Naive thymus-derived CD4-positive, alpha-beta T cell (primary cell): ENCODE measurements around the gene MPG. TPM values are rescaled to one million over a fixed set of nuclear protein-coding genes. Genes with fewer than 3 reads are reported as not detected.

Experiments
- ATAC-seq: fragments of 150-1000 bp; cut with Tn5 transposase; 2 replicates; pipeline ENCODE4 v1.10.0; 2021; ENCODE audit warnings: mild to moderate bottlenecking, moderate library complexity
- CTCF ChIA-PET: fragments of 350-600 bp; sonication (Branson Sonifier 250); formaldehyde crosslinking; loops from one replicate; lab custom pipeline; 2021; ENCODE audit warnings: antibody characterized with exemption; lab: Charles Lee
- POLR2A ChIA-PET: fragments of 350-600 bp; sonication (Branson Sonifier 250); formaldehyde crosslinking; loops from one replicate; lab custom pipeline; 2021; ENCODE audit warnings: antibody characterized with exemption, inconsistent platforms; lab: Charles Lee
- DNase-seq, 9 donors: peaks; one replicate each; pipeline versions ENCODE4 v3.0.0 to v3.0.0-alpha.2; 2020 to 2022; ENCODE audit warnings: mixed read lengths in 1 of 9
- H3K27ac ChIP-seq: one replicate; pipeline ENCODE4 v1.7.0; 2013; ENCODE audit warnings: mild to moderate bottlenecking, low read depth, low read length, moderate library complexity
- H3K27me3 ChIP-seq, 2 donors: one replicate each; pipeline ENCODE4 v1.7.0; 2013; ENCODE audit warnings: low read length in 2 of 2, mild to moderate bottlenecking in 2 of 2, moderate library complexity in 2 of 2; ENCODE audit not compliant: control insufficient read depth in 2 of 2, insufficient read depth in 2 of 2
- H3K36me3 ChIP-seq, 3 experiments: 1 replicate in 2 of 3; 2 replicates in 1 of 3; pipeline ENCODE4 v1.7.0; 2013; ENCODE audit warnings: low read length in 3 of 3, mild to moderate bottlenecking in 3 of 3, moderate library complexity in 1 of 3; ENCODE audit not compliant: insufficient read depth in 3 of 3, control insufficient read depth in 2 of 3
- H3K4me1 ChIP-seq, 2 donors: one replicate each; pipeline ENCODE4 v1.7.0; 2013; ENCODE audit warnings: low read length in 2 of 2, mild to moderate bottlenecking in 2 of 2, moderate library complexity in 1 of 2; ENCODE audit not compliant: control insufficient read depth in 2 of 2, insufficient read depth in 2 of 2
- H3K4me3 ChIP-seq: 2 replicates; pipeline ENCODE4 v1.7.0; 2013; ENCODE audit warnings: mild to moderate bottlenecking, low read length
- H3K9me3 ChIP-seq, 3 experiments: 1 replicate in 2 of 3; 2 replicates in 1 of 3; pipeline ENCODE4 v1.7.0; 2013; ENCODE audit warnings: low read length in 3 of 3; ENCODE audit not compliant: control insufficient read depth in 2 of 3
- H3K27ac Mint-ChIP-seq, 9 donors: one replicate each; pipeline ENCODE4 v1.8.0; 2020 to 2022; ENCODE audit warnings: mixed read lengths in 9 of 9, mild to moderate bottlenecking in 8 of 9, moderate library complexity in 5 of 9, inconsistent platforms in 2 of 9
- H3K27me3 Mint-ChIP-seq, 5 donors: one replicate each; pipeline ENCODE4 v1.8.0; 2021 to 2022; ENCODE audit warnings: mixed read lengths in 5 of 5, mild to moderate bottlenecking in 1 of 5
- H3K36me3 Mint-ChIP-seq, 5 donors: one replicate each; pipeline ENCODE4 v1.8.0; 2020 to 2022; ENCODE audit warnings: mixed read lengths in 5 of 5, mild to moderate bottlenecking in 3 of 5, inconsistent platforms in 1 of 5
- H3K4me1 Mint-ChIP-seq, 7 donors: one replicate each; pipeline ENCODE4 v1.8.0; 2020 to 2022; ENCODE audit warnings: mixed read lengths in 7 of 7, mild to moderate bottlenecking in 3 of 7, inconsistent platforms in 1 of 7
- H3K4me3 Mint-ChIP-seq, 10 donors: one replicate each; pipeline ENCODE4 v1.8.0; 2020 to 2022; ENCODE audit warnings: mild to moderate bottlenecking in 10 of 10, mixed read lengths in 10 of 10, moderate library complexity in 6 of 10, inconsistent platforms in 2 of 10
- H3K9me3 Mint-ChIP-seq, 11 donors: one replicate each; pipeline ENCODE4 v1.8.0; 2020 to 2022; ENCODE audit warnings: mixed read lengths in 11 of 11, mild to moderate bottlenecking in 4 of 11, inconsistent platforms in 1 of 11, moderate library complexity in 1 of 11
- intact Hi-C, 2 donors: fragments of 100-400 bp; cut with micrococcal nuclease; formaldehyde crosslinking; loops; one replicate each; pipeline ENCODE4 v1.15.1; 2023
- polyA plus RNA-seq, 2 donors: library from polyadenylated mRNA; unstranded; fragments of 300-500 nt; fragmentation: Illumina TruSeq; gene quantifications; one replicate each; pipeline ENCODE4 v1.2.3, GENCODE V29; 2021
- total RNA-seq, 6 experiments: library from RNA in 5 of 6; stranded (reverse) in 5 of 6; gene quantifications; 1 replicate in 5 of 6; 2 replicates in 1 of 6; pipeline ENCODE4 v1.2.3 and lab custom pipeline; 2021 to 2026

Gene MPG
- total and polyA plus RNA-seq, 7 experiments from 2014 or later: 17.5 to 59.5 (median 25.7) TPM

DNA sequence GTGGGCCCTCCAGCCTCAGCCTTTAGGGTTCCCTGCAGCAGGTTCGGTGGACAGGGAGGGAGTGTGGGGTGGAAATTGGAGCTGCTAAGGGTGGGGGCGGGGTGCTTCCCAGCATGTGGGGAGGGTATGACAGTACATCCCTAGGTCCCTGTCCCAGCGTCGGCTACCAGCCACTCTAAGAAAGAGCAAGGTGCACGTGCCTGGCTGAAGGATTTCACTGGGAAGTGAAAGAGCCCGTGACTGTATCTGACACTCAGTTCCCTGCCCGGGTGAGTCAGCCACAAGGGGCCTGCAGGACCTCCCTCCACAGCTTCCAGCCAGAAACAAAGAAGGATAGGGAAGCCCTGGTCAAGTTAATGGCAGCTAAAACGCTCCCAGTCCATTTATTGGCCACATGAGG is 20.3 kb upstream of the MPG start:
- Histone ChIP-seq H3K4me3 (no peak overlapping the region), H3K27me3 (no peaks in the 10 kb centered on the region), H3K4me1 (peaks cover 0 to 4% of the 10 kb centered on the region in 2 donors), H3K9me3 (no peaks in the 10 kb centered on the region), H3K36me3 (peaks cover 0 to 16% (median 0%) of the 10 kb centered on the region in 3 experiments), H3K27ac (no peak overlapping the region)
- peaks cover 5 to 22% (median 14%) of the 10 kb centered on the region in 7 donors for H3K4me1 Mint-ChIP-seq
- H3K9me3 Mint-ChIP-seq: no peaks in the 10 kb centered on the region
- intact Hi-C loops: no loop called here
- peaks cover 0 to 4% (median 0%) of the 10 kb centered on the region in 5 donors for H3K36me3 Mint-ChIP-seq
- no peak overlapping the region for H3K4me3 Mint-ChIP-seq
- ChIA-PET CTCF (no interaction called here), POLR2A (no interaction called here)
- H3K27ac Mint-ChIP-seq: no peak overlapping the region
- ATAC-seq: no peak
- H3K27me3 Mint-ChIP-seq: no peaks in the 10 kb centered on the region
- no peak for DNase-seq

GRCh38 chr16:58491-59439 is 19.3 kb upstream of the MPG start:
- Mint-ChIP-seq H3K27ac (no peak overlapping the region), H3K36me3 (peaks cover 0 to 4% (median 0%) of the 10 kb centered on the region in 5 donors), H3K4me3 (no peak overlapping the region), H3K27me3 (no peaks in the 10 kb centered on the region), H3K4me1 (peaks cover 0 to 12% (median 6%) of the 10 kb centered on the region in 7 donors), H3K9me3 (no peaks in the 10 kb centered on the region)
- peaks cover 0 to 16% (median 0%) of the 10 kb centered on the region in 3 experiments for H3K36me3 ChIP-seq
- peaks cover 0 to 4% of the 10 kb centered on the region in 2 donors for H3K4me1 ChIP-seq
- no peaks in the 10 kb centered on the region for H3K9me3 ChIP-seq
- ChIA-PET POLR2A (no interaction called here), CTCF (no interaction called here)
- no peak overlapping the region for H3K4me3 ChIP-seq
- no peak overlapping the region for H3K27ac ChIP-seq
- intact Hi-C loops: no loop called here
- DNase-seq: no peak
- no peak for ATAC-seq
- H3K27me3 ChIP-seq: no peaks in the 10 kb centered on the region

GRCh38 chr16:59440-60059 is 18.5 kb upstream of the MPG start:
- no peak for ATAC-seq
- Mint-ChIP-seq H3K4me3 (no peak overlapping the region), H3K4me1 (peaks cover 0 to 6% (median 0%) of the 10 kb centered on the region in 7 donors), H3K27me3 (no peaks in the 10 kb centered on the region), H3K36me3 (peaks cover 0 to 4% (median 0%) of the 10 kb centered on the region in 5 donors), H3K9me3 (no peaks in the 10 kb centered on the region), H3K27ac (no peak overlapping the region)
- no peak overlapping the region for H3K4me3 ChIP-seq
- no peak for DNase-seq
- intact Hi-C loops: no loop called here
- no peaks in the 10 kb centered on the region for H3K27me3 ChIP-seq
- ChIA-PET CTCF (interaction anchor here (1.2 kb wide), 1 partner anchor 26 kb away, joined by 3 read pairs; no protein-coding TSS in a partner anchor), POLR2A (interaction anchor here (1.3 kb wide), 1 partner anchor 8 kb away, joined by 3 read pairs; no protein-coding TSS in a partner anchor)
- H3K9me3 ChIP-seq: no peaks in the 10 kb centered on the region
- H3K4me1 ChIP-seq: no peaks in the 10 kb centered on the region
- peaks cover 0 to 16% (median 0%) of the 10 kb centered on the region in 3 experiments for H3K36me3 ChIP-seq
- H3K27ac ChIP-seq: no peak overlapping the region

GRCh38 chr16:60166-60565 is 17.9 kb upstream of the MPG start:
- ATAC-seq: no peak
- Histone ChIP-seq H3K4me3 (no peak overlapping the region), H3K27ac (no peak overlapping the region), H3K36me3 (peaks cover 0 to 16% (median 0%) of the 10 kb centered on the region in 3 experiments), H3K4me1 (no peaks in the 10 kb centered on the region), H3K27me3 (no peaks in the 10 kb centered on the region), H3K9me3 (no peaks in the 10 kb centered on the region)
- H3K27ac Mint-ChIP-seq: no peak overlapping the region
- peaks cover 0 to 4% (median 0%) of the 10 kb centered on the region in 5 donors for H3K36me3 Mint-ChIP-seq
- ChIA-PET CTCF (interaction anchor here (1.0 to 1.2 kb wide), 2 partner anchors 25 to 37 kb away, joined by 3 to 4 read pairs; no protein-coding TSS in a partner anchor), POLR2A (interaction anchor here (1.3 kb wide), 1 partner anchor 9 kb away, joined by 3 read pairs; no protein-coding TSS in a partner anchor)
- intact Hi-C loops: no loop called here
- H3K9me3 Mint-ChIP-seq: no peaks in the 10 kb centered on the region
- no peak overlapping the region for H3K4me3 Mint-ChIP-seq
- H3K4me1 Mint-ChIP-seq: peaks cover 0 to 6% (median 0%) of the 10 kb centered on the region in 7 donors
- no peaks in the 10 kb centered on the region for H3K27me3 Mint-ChIP-seq
- DNase-seq: no peak

- H3K27ac Mint-ChIP-seq: no peak overlapping the region
- H3K36me3 Mint-ChIP-seq: peaks cover 0 to 2% (median 0%) of the 10 kb centered on the region in 5 donors
- peaks cover 0 to 8% (median 3%) of the 10 kb centered on the region in 7 donors for H3K4me1 Mint-ChIP-seq
- no peaks in the 10 kb centered on the region for H3K9me3 ChIP-seq
- CTCF ChIA-PET: interaction anchor here (1.0 to 1.2 kb wide), 2 partner anchors 24 to 36 kb away, joined by 3 to 4 read pairs; no protein-coding TSS in a partner anchor
- intact Hi-C loops: no loop called here
- ATAC-seq (no peak), DNase-seq (no peak)
- no peaks in the 10 kb centered on the region for H3K27me3 ChIP-seq
- H3K4me1 ChIP-seq: no peaks in the 10 kb centered on the region
- H3K36me3 ChIP-seq: peaks cover 0 to 13% (median 0%) of the 10 kb centered on the region in 3 experiments
- H3K27me3 Mint-ChIP-seq: no peaks in the 10 kb centered on the region
- H3K9me3 Mint-ChIP-seq: no peaks in the 10 kb centered on the region
- H3K4me3 ChIP-seq: no peak overlapping the region
- H3K4me3 Mint-ChIP-seq: no peak overlapping the region
- POLR2A ChIA-PET: interaction anchor here (1.3 kb wide), 1 partner anchor 10 kb away, joined by 3 read pairs; no protein-coding TSS in a partner anchor
- no peak overlapping the region for H3K27ac ChIP-seq
Observed at GRCh38 chr16:60929-61878, 16.8 kb upstream of the MPG start.
